MV-4-11 (cell line): ENCODE measurements around the gene RHEB.
A peak's percentile ranks its signal among the peaks of the same experiment; 100 is the strongest.

Experiments
- DNase-seq: peaks from one replicate; lab custom pipeline; 2025; lab: John Stamatoyannopoulos, UW

Gene RHEB

GRCh38 chr7:151431768-151432311, 87.9 kb downstream of the RHEB start:
- no peak for DNase-seq

GRCh38 chr7:151431281-151431767, 88.4 kb downstream of the RHEB start:
- DNase-seq = no peak

- DNase-seq = no peak
Measured at GRCh38 chr7:151430391-151431205, 89.1 kb downstream of the RHEB start.

GRCh38 chr7:151429560-151430331, 89.9 kb downstream of the RHEB start:
- DNase-seq = no peak

- DNase-seq = no peak
Measured at GRCh38 chr7:151429237-151429559, 90.5 kb downstream of the RHEB start.

GRCh38 chr7:151428378-151429236, 91.1 kb downstream of the RHEB start:
- DNase-seq = peak; percentile 3

- no peak for DNase-seq
Measured at GRCh38 chr7:151427705-151428377, 91.9 kb downstream of the RHEB start.

GRCh38 chr7:151426904-151427704, 92.6 kb downstream of the RHEB start:
- DNase-seq = no peak

- no peak for DNase-seq
Measured at GRCh38 chr7:151426441-151426903, 93.2 kb downstream of the RHEB start.

- peak; percentile 25 for DNase-seq
Measured at GRCh38 chr7:151425670-151426440, 93.8 kb downstream of the RHEB start.

GRCh38 chr7:151424799-151425198, 94.9 kb downstream of the RHEB start:
- DNase-seq = no peak

GRCh38 chr7:151423936-151424335, 95.8 kb downstream of the RHEB start:
- DNase-seq = no peak

- DNase-seq = no peak
Measured at GRCh38 chr7:151423226-151423625, 96.5 kb downstream of the RHEB start.

- no peak for DNase-seq
Measured at GRCh38 chr7:151422212-151422611, 97.5 kb downstream of the RHEB start.

GRCh38 chr7:151420144-151420543, 99.6 kb downstream of the RHEB start:
- no peak for DNase-seq

- DNase-seq = peak; percentile 2
Measured at GRCh38 chr7:151416941-151417315, 102.8 kb downstream of the RHEB start.

- peak; percentile 70 for DNase-seq
Measured at GRCh38 chr7:151416112-151416940, 103.4 kb downstream of the RHEB start.
